Gastrocnemius medialis (tissue), 4 donors: ENCODE results near the gene MOGAT3. TPM values are rescaled to one million over a fixed set of nuclear protein-coding genes. Genes with fewer than 3 reads are reported as not detected.

ENCODE experiments used
- ATAC-seq, 2 donors: fragments of 150-250 bp; one replicate each; pipeline ENCODE4 v1.9.1; 2016
- DNase-seq, 2 donors: peaks; one replicate each; pipeline ENCODE4 v3.0.0-alpha.2; 2019
- H3K27ac ChIP-seq, 4 donors: fragments of 200-600 bp; sonication (generic); 1 replicate in 1 of 4; 2 replicates in 3 of 4; pipeline ENCODE4 v1.5.1; 2016 to 2018; ENCODE audit warnings: mild to moderate bottlenecking in 2 of 4, moderate library complexity in 1 of 4
- H3K27me3 ChIP-seq, 3 donors: fragments of 200-600 bp; sonication (generic) in 2 of 3; 1 replicate in 1 of 3; 2 replicates in 2 of 3; pipeline versions ENCODE4 v1.5.1 to v1.6.0; 2016 to 2019; ENCODE audit warnings: mild to moderate bottlenecking in 1 of 3, moderate library complexity in 1 of 3
- H3K36me3 ChIP-seq, 2 donors: fragments of 200-600 bp; sonication (generic) in 1 of 2; one replicate each; pipeline ENCODE4 v1.5.1; 2017 to 2018
- H3K4me1 ChIP-seq, 2 donors: fragments of 200-600 bp; sonication (generic) in 1 of 2; one replicate each; pipeline ENCODE4 v1.5.1; 2016 to 2017; ENCODE audit warnings: mild to moderate bottlenecking in 2 of 2
- H3K4me3 ChIP-seq, 4 donors: fragments of 200-600 bp; sonication (generic) in 3 of 4; 1 replicate in 1 of 4; 2 replicates in 3 of 4; pipeline ENCODE4 v1.5.1; 2016 to 2019; ENCODE audit warnings: mild to moderate bottlenecking in 2 of 4
- H3K9me3 ChIP-seq, 3 donors: fragments of 200-600 bp; sonication (generic) in 2 of 3; 1 replicate in 1 of 3; 2 replicates in 2 of 3; pipeline ENCODE4 v1.5.1; 2016 to 2019
- CTCF ChIP-seq, 5 experiments: fragments of 450-650 bp in 3 of 5; fragments of 200-600 bp in 2 of 5; sonication (generic) in 2 of 5; IDR thresholded peaks in 4 of 5; conservative IDR thresholded peaks in 1 of 5; 1 replicate in 4 of 5; 2 replicates in 1 of 5; pipeline ENCODE4 v1.5.1; 2016 to 2019; ENCODE audit warnings: antibody characterized with exemption in 5 of 5, mild to moderate bottlenecking in 3 of 5, moderate library complexity in 3 of 5
- POLR2A ChIP-seq, 2 donors: fragments of 450-650 bp; IDR thresholded peaks; one replicate each; pipeline ENCODE4 v1.6.1; 2017; ENCODE audit warnings: antibody characterized with exemption in 2 of 2, mild to moderate bottlenecking in 2 of 2, moderate library complexity in 2 of 2
- in situ Hi-C, 4 donors: fragments of 200-750 bp; cut with MboI; loops; one replicate each; pipeline versions ENCODE4 v1.15.0 to v1.8.0; 2017; ENCODE audit warnings: low sequenced_read_pairs in 4 of 4
- intact Hi-C: fragments of 100-400 bp; cut with DNase I; formaldehyde crosslinking; loops from one replicate; pipeline ENCODE4 v1.15.1; 2023; ENCODE audit warnings: low total_unique reads
- total RNA-seq, 4 donors: library from RNA; depleted of rRNA; stranded (reverse); fragments of >200 nt; gene quantifications; one replicate each; pipeline versions ENCODE4 v1.1.0 to v1.2.3, GENCODE V29; 2016

MOGAT3 gene
- total RNA-seq, 4 donors from 2014 or later: not detected

DNA sequence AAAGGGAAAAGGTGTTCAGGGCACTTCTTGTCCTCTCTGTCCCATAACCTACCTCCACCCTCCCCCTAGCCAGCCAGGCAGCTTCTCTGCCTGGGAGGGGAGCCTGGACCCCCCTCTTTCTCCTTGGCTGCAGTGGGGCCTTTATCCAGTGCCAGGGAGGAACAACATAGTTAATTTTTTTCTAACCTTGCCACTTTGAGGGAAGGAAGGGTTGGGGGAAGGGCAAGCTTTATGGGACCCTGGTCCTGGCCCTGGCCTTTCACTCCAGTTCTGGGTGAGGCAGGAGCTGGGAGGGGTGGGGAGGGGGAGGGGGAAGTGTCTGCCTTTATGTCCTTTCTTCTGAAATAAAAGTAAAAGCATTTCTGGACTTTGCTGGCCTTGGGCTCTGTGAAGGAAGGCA, 39.9 kb downstream of the MOGAT3 start:
- peaks cover 37 to 47% (median 39%) of the 10 kb centered on the region in 3 donors for H3K27me3 ChIP-seq
- peaks cover 0 to 17% of the 10 kb centered on the region in 2 donors for H3K36me3 ChIP-seq
- H3K9me3 ChIP-seq: no peaks in the 10 kb centered on the region
- peaks cover 12 to 18% of the 10 kb centered on the region in 2 donors for H3K4me1 ChIP-seq
- in situ Hi-C loops: no loop called here
- ATAC-seq: no peak
- intact Hi-C loops: no loop called here
- TF ChIP-seq CTCF (IDR thresholded peaks at IDR 0.05 in 4 of 5, conservative IDR thresholded peaks at IDR 0.05 in 1 of 5): no peak
- TF ChIP-seq POLR2A (IDR thresholded peaks at IDR 0.05): no peak
- H3K4me3 ChIP-seq: no peak overlapping the region
- no peak for DNase-seq
- H3K27ac ChIP-seq: no peak overlapping the region

- ATAC-seq: no peak
Observed at GRCh38 chr7:101159696-101160674, 40.9 kb downstream of the MOGAT3 start.

GRCh38 chr7:101156866-101157589, 43.8 kb downstream of the MOGAT3 start:
- H3K9me3 ChIP-seq: no peaks in the 10 kb centered on the region
- in situ Hi-C loops: no loop called here
- DNase-seq (no peak), ATAC-seq (no peak)
- no peak for TF ChIP-seq POLR2A (IDR thresholded peaks at IDR 0.05)
- no peak for TF ChIP-seq CTCF (IDR thresholded peaks at IDR 0.05 in 4 of 5, conservative IDR thresholded peaks at IDR 0.05 in 1 of 5)
- peaks cover 11 to 13% of the 10 kb centered on the region in 2 donors for H3K4me1 ChIP-seq
- peaks cover 0 to 17% of the 10 kb centered on the region in 2 donors for H3K36me3 ChIP-seq
- no peak overlapping the region for H3K4me3 ChIP-seq
- intact Hi-C loops: no loop called here
- no peak overlapping the region for H3K27ac ChIP-seq
- peaks cover 4 to 9% (median 8%) of the 10 kb centered on the region in 3 donors for H3K27me3 ChIP-seq

More at GRCh38 chr7:101159696-101160674, 40.9 kb downstream of the MOGAT3 start:
- no peak overlapping the region for H3K27ac ChIP-seq
- no peak overlapping the region for H3K4me3 ChIP-seq
- peaks cover 0 to 17% of the 10 kb centered on the region in 2 donors for H3K36me3 ChIP-seq
- TF ChIP-seq POLR2A (IDR thresholded peaks at IDR 0.05) (no peak), CTCF (IDR thresholded peaks at IDR 0.05 in 4 of 5, conservative IDR thresholded peaks at IDR 0.05 in 1 of 5) (no peak)
- peaks cover 27 to 37% (median 32%) of the 10 kb centered on the region in 3 donors for H3K27me3 ChIP-seq
- in situ Hi-C loops: no loop called here
- no peak for DNase-seq
- H3K9me3 ChIP-seq: no peaks in the 10 kb centered on the region
- intact Hi-C loops: no loop called here
- H3K4me1 ChIP-seq: peaks cover 11 to 14% of the 10 kb centered on the region in 2 donors

DNA sequence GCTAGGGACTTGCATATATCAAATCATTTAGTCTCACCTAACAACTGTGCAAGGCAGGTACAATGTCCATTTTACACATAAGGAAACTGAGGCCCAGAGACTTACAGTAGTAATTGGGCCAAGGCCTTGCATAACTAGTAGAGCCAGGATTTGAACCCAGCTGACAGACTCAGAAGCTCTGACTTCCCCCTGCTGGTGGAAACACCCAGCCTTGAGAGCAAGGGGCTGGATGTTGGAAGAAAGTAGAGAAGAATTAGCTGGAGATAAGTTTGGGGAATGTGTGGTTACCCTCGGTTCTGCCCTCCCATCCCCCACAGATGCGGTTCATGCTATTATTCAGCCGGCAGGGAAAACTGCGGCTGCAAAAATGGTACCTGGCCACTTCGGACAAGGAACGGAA, 44.6 kb downstream of the MOGAT3 start:
- intact Hi-C loops (no loop called here), in situ Hi-C loops (no loop called here)
- Histone ChIP-seq H3K4me1 (peaks cover 11 to 13% of the 10 kb centered on the region in 2 donors), H3K27me3 (peaks cover 0 to 5% (median under 1%) of the 10 kb centered on the region in 3 donors), H3K9me3 (no peaks in the 10 kb centered on the region), H3K27ac (no peak overlapping the region), H3K4me3 (no peak overlapping the region), H3K36me3 (peaks cover 0 to 17% of the 10 kb centered on the region in 2 donors)
- DNase-seq (no peak), ATAC-seq (no peak)
- TF ChIP-seq POLR2A (IDR thresholded peaks at IDR 0.05) (no peak), CTCF (IDR thresholded peaks at IDR 0.05 in 4 of 5, conservative IDR thresholded peaks at IDR 0.05 in 1 of 5) (no peak)
